ENCODE results near the gene MS4A6E.

The MS4A6E gene

DNA sequence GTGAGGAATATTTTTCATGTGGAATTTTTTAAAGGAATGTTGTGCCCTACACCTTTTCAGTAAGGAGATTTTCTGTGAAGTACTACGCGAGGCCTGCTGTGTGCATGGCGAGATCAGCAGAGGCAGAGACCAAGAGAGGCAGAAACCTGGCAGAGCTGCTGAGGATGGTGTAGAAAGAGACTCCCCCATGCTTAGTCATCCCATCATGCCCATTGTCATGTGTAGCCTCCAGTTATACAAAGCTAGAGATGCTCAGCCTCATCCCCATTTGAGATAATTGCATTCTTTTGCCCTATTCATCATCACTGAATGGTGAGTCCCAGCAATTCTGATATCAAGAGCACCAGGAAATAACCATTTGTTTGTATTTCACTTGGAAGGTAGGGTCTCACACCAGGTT lies 48.3 kb downstream of the MS4A6E start:
- TF ChIP-seq, protein P1, sequence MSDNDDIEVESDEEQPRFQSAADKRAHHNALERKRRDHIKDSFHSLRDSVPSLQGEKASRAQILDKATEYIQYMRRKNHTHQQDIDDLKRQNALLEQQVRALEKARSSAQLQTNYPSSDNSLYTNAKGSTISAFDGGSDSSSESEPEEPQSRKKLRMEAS (IDR thresholded peaks at IDR 0.05) = no peak
- TF ChIP-seq RAD21 (IDR thresholded peaks at IDR 0.05; ENCODE audit: low read depth) = no peak
- TF ChIP-seq CREB1 (IDR thresholded peaks at IDR 0.05; ENCODE audit: low read depth) = no peak
- TF ChIP-seq, protein P2, sequence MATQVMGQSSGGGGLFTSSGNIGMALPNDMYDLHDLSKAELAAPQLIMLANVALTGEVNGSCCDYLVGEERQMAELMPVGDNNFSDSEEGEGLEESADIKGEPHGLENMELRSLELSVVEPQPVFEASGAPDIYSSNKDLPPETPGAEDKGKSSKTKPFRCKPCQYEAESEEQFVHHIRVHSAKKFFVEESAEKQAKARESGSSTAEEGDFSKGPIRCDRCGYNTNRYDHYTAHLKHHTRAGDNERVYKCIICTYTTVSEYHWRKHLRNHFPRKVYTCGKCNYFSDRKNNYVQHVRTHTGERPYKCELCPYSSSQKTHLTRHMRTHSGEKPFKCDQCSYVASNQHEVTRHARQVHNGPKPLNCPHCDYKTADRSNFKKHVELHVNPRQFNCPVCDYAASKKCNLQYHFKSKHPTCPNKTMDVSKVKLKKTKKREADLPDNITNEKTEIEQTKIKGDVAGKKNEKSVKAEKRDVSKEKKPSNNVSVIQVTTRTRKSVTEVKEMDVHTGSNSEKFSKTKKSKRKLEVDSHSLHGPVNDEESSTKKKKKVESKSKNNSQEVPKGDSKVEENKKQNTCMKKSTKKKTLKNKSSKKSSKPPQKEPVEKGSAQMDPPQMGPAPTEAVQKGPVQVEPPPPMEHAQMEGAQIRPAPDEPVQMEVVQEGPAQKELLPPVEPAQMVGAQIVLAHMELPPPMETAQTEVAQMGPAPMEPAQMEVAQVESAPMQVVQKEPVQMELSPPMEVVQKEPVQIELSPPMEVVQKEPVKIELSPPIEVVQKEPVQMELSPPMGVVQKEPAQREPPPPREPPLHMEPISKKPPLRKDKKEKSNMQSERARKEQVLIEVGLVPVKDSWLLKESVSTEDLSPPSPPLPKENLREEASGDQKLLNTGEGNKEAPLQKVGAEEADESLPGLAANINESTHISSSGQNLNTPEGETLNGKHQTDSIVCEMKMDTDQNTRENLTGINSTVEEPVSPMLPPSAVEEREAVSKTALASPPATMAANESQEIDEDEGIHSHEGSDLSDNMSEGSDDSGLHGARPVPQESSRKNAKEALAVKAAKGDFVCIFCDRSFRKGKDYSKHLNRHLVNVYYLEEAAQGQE (IDR thresholded peaks at IDR 0.05; ENCODE audit: low read depth) = no peak

GRCh38 chr11:60376601-60377000 lies 49.5 kb downstream of the MS4A6E start:
- TF ChIP-seq EP300 (IDR thresholded peaks at IDR 0.05; ENCODE audit: borderline replicate concordance) = no peak
- TF ChIP-seq CREB1 (IDR thresholded peaks at IDR 0.05; ENCODE audit: low read depth) = no peak
- TF ChIP-seq, protein P1 (IDR thresholded peaks at IDR 0.05) = no peak
- TF ChIP-seq CEBPB (IDR thresholded peaks at IDR 0.05) = no peak
- TF ChIP-seq RAD21 (IDR thresholded peaks at IDR 0.05; ENCODE audit: low read depth) = no peak
- no peak for TF ChIP-seq FOXM1 (IDR thresholded peaks at IDR 0.05; ENCODE audit: borderline replicate concordance, low read depth)
- no peak for TF ChIP-seq EGR1 (IDR thresholded peaks at IDR 0.05)
- no peak for TF ChIP-seq TCF12 (IDR thresholded peaks at IDR 0.05; ENCODE audit: low read depth)
- no peak for TF ChIP-seq TEAD4 (IDR thresholded peaks at IDR 0.05)
- TF ChIP-seq YY1 (IDR thresholded peaks at IDR 0.05; ENCODE audit: low read depth) = no peak
- TF ChIP-seq USF1 (IDR thresholded peaks at IDR 0.05) = no peak

GRCh38 chr11:60377401-60378136 lies 50.5 kb downstream of the MS4A6E start:
- TF ChIP-seq CEBPB (IDR thresholded peaks at IDR 0.05) (no peak), TCF12 (IDR thresholded peaks at IDR 0.05; ENCODE audit: low read depth) (no peak), NFIC (IDR thresholded peaks at IDR 0.05) (no peak), TEAD4 (IDR thresholded peaks at IDR 0.05) (no peak), CREB1 (IDR thresholded peaks at IDR 0.05; ENCODE audit: low read depth) (no peak), USF1 (IDR thresholded peaks at IDR 0.05) (no peak), ZBTB7A (IDR thresholded peaks at IDR 0.05; ENCODE audit: low read depth) (no peak)
- TF ChIP-seq, protein P1 (IDR thresholded peaks at IDR 0.05) = no peak

GRCh38 chr11:60378354-60378753 lies 51.3 kb downstream of the MS4A6E start, which contains the start of gene MS4A7:
MS4A7 (plus strand) TSS chr11:60378532; CDS start chr11:60383142, 4,610 bp downstream.
- no peak for TF ChIP-seq USF1 (IDR thresholded peaks at IDR 0.05)
- TF ChIP-seq RAD21 (IDR thresholded peaks at IDR 0.05; ENCODE audit: low read depth) = no peak
- TF ChIP-seq, protein P1 (IDR thresholded peaks at IDR 0.05) = no peak
- no peak for TF ChIP-seq TEAD4 (IDR thresholded peaks at IDR 0.05)
- TF ChIP-seq EP300 (IDR thresholded peaks at IDR 0.05; ENCODE audit: borderline replicate concordance) = no peak
- TF ChIP-seq EGR1 (IDR thresholded peaks at IDR 0.05) = no peak

DNA sequence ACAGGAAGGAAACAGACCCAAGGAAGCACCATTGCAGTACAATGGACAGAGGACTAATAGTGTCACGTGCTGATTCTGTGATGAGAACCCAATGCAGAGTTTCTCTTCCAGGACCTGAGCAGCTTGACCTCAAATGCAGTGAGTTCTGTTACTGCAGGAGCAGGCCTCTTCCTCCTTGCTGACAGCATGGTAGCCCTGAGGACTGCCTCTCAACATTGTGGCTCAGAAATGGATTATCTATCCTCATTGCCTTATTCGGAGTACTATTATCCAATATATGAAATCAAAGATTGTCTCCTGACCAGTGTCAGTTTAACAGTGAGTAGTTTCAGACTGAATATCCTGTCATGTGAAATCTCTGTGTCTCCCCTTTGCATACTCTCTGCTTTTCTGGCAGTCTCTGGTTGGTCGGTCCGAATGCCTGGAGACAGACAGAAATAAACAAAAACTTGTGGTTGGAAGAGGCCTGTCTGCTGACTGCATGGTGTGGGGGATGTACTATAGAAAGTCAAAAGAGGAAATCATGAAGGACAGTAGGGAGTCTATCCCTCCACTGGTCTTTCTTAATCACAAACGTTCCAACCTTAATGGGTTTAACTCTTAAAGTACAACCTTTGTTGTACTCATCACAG lies 62.3 kb downstream of the MS4A6E start:
- TF ChIP-seq TEAD4 (IDR thresholded peaks at IDR 0.05) = no peak
- TF ChIP-seq, protein P2 (IDR thresholded peaks at IDR 0.05; ENCODE audit: low read depth) = peak; percentile 28; the same call in 1 of the 2 replicates
- no peak for TF ChIP-seq EGR1 (IDR thresholded peaks at IDR 0.05)
- no peak for TF ChIP-seq TAF1 (IDR thresholded peaks at IDR 0.05; ENCODE audit: low read depth)

All from Ishikawa (cell line).